Epithelial cell of proximal tubule (primary cell): ENCODE measurements around the gene ITGBL1. TPM values are rescaled to one million over a fixed set of nuclear protein-coding genes. Genes with fewer than 3 reads are reported as not detected.

Experiments used
- DNase-seq: peaks from one replicate; pipeline ENCODE4 v3.0.0-alpha.2; 2011; ENCODE audit warnings: low read depth
- H3K4me3 ChIP-seq: 2 replicates; pipeline ENCODE4 v1.5.1; 2011; ENCODE audit warnings: low read depth, mild to moderate bottlenecking, low read length
- total RNA-seq: library from RNA; depleted of rRNA; stranded (reverse); fragments of >200 nt; gene quantifications from 2 replicates; pipeline ENCODE4 v1.2.3, GENCODE V29; 2015
- TF ChIP-seq, protein P1 (sequence below): conservative IDR thresholded peaks from 2 replicates; pipeline ENCODE4 v1.5.1; 2012; ENCODE audit warnings: low read depth, mild to moderate bottlenecking, low read length

The ITGBL1 gene
- total RNA-seq, 1 donor from 2014 or later: 1.1 TPM

DNA sequence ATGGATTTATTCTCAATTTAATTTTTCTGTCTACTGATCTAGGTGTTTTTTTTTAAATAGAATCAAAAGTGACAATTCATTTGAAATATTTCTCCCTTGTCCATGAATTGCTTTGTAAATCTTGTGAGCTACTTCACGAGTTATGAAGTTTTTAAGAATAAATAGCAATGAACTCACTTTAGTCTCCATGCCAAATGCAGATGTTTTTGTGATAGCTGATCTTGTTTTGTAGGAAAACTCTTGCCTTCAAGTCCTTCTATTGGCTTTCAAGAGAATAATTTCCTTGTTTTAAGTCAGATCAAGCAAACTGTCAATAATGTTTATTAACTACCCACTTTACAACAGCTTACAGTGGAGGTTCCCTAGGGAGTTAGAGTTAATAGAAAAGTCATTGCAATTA, 99.8 kb downstream of the ITGBL1 start:
- TF ChIP-seq, protein P1, sequence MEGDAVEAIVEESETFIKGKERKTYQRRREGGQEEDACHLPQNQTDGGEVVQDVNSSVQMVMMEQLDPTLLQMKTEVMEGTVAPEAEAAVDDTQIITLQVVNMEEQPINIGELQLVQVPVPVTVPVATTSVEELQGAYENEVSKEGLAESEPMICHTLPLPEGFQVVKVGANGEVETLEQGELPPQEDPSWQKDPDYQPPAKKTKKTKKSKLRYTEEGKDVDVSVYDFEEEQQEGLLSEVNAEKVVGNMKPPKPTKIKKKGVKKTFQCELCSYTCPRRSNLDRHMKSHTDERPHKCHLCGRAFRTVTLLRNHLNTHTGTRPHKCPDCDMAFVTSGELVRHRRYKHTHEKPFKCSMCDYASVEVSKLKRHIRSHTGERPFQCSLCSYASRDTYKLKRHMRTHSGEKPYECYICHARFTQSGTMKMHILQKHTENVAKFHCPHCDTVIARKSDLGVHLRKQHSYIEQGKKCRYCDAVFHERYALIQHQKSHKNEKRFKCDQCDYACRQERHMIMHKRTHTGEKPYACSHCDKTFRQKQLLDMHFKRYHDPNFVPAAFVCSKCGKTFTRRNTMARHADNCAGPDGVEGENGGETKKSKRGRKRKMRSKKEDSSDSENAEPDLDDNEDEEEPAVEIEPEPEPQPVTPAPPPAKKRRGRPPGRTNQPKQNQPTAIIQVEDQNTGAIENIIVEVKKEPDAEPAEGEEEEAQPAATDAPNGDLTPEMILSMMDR: no peak
- no peak overlapping the region for H3K4me3 ChIP-seq
- DNase-seq: no peak

DNA sequence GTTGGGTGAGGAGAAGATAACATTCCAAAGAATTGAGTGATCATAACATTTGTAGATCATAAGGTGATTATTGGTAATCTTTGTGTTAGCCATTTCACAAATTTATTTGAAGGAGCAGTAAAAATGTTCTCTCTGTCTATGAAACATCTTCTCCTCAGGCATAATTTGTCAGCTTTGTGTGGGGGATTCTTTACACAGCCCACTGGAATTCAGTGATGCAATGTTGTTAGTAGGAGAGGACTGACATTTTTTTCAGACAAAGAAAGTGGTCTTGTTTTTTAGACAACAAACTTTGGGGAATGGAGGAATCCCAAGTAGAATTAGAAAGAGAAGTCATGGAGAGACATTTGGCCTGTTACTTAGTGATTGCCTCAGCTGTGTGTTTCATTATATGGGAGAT, 100.3 kb downstream of the ITGBL1 start:
- no peak overlapping the region for H3K4me3 ChIP-seq
- TF ChIP-seq, protein P1: no peak
- DNase-seq: no peak

DNA sequence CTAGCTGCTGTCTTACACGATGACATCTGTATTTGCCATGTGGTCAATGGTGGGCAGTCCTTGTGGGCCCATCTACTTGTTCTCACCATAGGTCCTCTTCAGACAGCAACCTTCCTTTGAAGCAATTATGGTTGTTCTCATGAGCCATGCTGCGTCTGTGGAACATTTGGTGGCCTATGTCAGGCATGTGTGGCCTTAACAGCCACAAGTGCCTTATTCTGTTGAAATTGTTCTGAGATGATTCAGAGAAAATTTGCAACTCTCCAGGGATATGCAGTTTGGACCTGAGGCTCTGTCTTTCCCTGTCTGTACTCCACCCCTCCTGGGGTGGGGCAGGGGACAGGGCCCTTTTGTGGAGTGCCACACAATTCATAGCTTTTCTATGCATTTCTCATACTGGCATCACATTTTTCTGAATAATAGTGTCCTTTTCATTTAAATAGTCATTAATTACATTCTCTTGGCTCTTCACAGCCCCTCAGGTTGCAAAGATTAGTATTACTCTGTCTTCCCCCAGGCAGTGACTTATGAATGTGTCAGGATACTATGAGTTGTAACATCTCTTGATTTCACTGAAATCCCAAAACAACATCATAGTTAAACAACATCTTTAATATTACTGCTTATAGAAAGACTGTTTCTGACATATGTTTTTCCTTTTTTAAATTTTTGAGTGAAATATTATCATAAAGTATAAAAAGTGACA, 102.1 kb downstream of the ITGBL1 start:
- DNase-seq: no peak
- no peak overlapping the region for H3K4me3 ChIP-seq
- TF ChIP-seq, protein P1: no peak

DNA sequence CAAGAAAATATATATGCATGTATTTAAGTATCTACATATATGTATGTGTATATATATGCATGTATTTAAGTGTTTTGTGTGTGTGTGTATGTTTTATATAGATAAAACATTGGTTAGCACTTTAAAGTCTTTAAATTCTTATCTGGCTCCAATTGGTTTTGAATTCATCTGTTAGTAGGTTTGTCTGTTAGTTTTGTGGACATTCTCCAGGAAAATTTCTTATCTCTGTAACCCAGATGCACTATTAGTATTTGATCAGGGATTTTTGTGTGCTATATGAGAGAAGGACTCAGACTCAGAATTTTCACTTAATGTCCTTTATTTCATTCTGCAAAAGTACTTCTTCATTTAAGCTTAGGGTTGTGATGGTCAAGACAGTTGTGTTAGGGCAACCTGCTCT, 103.1 kb downstream of the ITGBL1 start:
- TF ChIP-seq, protein P1: no peak
- DNase-seq: no peak
- H3K4me3 ChIP-seq: no peak overlapping the region

DNA sequence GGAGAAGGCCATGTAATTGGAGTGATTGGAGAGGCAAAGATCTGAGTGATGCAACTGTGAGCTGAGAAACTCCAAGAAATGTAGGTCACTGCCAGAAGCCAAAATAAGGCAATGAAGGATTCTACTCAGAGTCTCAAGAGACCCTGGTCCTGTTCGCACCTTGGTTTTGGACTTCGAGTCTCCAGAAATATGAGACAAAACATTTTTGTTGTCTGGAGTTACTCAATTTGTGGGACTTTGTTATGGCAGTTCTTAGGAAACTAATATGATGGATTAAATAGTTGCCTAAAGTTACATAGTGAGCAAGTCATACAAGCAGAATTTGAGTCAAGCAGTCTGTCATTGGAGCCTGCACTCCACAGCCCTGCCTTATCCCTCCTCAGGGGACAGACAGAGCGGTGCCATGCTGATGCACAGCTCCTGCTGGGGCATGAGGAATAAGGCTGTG, 104.2 kb downstream of the ITGBL1 start:
- no peak for DNase-seq
- H3K4me3 ChIP-seq: no peak overlapping the region
- TF ChIP-seq, protein P1: no peak

DNA sequence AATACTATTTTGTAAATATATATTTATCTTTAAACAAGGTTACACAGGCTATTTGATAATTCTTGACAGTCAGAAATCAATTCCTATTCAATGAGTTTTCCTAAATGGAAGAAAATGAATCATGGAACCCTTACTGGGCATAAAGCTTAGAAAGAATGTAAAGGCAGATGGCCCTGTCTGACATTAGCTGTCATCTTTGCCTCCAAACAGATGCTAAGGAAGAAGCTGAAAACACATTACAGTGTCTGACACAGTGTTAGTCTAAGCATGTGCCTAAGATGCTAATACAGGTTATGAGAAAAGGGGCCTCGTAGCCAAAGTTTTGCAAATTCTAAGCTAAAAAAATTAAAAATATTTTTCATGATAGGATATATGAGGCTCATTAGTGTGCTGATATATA, 112.8 kb downstream of the ITGBL1 start:
- TF ChIP-seq, protein P1: no peak
- no peak overlapping the region for H3K4me3 ChIP-seq

DNA sequence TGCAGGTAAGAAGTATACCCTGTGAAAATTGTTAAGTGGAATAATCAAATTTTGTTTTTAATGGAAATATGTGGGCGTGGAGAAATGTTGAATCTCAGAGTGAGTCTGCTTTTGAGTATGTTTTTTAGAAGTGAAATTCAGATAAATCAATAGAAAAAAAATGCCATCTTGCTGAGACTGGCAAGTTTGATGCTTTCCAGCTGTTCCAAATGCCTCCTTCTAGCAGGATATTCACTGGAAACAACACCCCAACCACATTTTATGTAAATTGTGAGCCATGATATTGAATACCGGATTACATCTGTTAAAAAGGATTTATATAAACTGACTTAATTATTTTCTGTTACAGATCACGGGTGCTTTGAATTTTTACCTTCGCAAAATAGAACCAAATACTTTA, 115.4 kb downstream of the ITGBL1 start:
- no peak for DNase-seq
- TF ChIP-seq, protein P1: no peak
- no peak overlapping the region for H3K4me3 ChIP-seq

More for the DNA sequence above, 112.8 kb downstream of the ITGBL1 start:
- DNase-seq: no peak
